Adipose tissue (tissue), 3 donors: ENCODE measurements around the gene HOXD11. TPM values are rescaled to one million over a fixed set of nuclear protein-coding genes. Genes with fewer than 3 reads are reported as not detected.

Source experiments
- H3K27ac ChIP-seq: one replicate; pipeline ENCODE4 v1.5.1; 2013; ENCODE audit warnings: low read depth, low read length
- WGBS, 3 donors: extraction: QIAGEN DNeasy Blood & Tissue Kit; methylation state at CpG; one replicate each; pipeline ENCODE4 v1.1.7; 2013; 5-methylcytosine and 5-hydroxymethylcytosine counted together
- polyA plus RNA-seq, 3 donors: library from polyadenylated mRNA; stranded (reverse); fragments of 200-250 nt; gene quantifications; one replicate each; pipeline ENCODE4 v1.2.3, GENCODE V29; 2013
- donor health status: healthy with polysubstance abuse.
- donor health status: Bipolar disorder and iron deficiency.
- donor health status: healthy.

The HOXD11 gene
- polyA plus RNA-seq, 3 donors: 0.05 to 0.59 TPM; not detected in 1

DNA sequence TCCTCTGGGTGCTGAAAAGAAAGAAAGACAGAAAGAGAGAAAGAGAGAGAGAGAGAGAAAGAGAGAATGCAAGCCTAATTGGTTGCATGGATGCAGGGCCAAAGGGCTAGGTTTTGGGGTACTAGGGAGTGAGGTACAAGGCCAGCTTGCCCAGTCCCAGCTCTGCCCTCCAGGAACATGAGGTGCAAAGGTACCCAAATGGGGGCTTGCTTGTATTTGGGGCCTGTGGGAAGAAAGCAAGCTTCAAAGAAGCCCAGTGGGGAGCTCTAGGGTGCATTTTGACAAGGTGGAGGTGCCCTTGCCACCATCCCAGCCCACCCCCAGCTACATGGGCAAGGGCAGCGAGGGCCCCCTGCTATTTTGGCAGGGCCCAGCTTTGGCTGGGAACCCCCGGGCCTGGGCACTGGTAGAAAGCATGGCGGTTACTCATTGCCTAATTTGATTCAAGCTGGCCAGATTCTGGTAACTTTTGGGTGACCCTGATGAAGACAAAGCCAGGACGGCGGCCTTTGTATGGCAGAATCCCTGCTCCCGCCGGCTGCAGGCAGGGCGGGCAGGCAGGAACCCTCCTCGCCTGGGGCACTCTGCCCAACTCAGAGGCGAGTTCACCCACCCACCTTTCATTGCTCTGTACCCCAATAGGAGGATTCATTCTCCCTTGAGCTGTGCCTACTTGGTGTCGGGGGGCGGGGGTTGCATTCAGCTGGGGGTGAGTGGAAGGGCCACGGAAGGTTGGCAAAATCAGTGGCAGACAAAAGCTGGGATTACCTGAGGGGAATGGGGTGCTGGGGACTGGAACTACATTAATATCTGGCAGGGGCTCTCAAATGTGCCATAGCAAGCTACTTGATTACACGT, 43.7 kb downstream of the HOXD11 start:
- 22 to 58% (median 48%) methylated on average over 14 of the region's 14 CpGs for WGBS, 3 donors

DNA sequence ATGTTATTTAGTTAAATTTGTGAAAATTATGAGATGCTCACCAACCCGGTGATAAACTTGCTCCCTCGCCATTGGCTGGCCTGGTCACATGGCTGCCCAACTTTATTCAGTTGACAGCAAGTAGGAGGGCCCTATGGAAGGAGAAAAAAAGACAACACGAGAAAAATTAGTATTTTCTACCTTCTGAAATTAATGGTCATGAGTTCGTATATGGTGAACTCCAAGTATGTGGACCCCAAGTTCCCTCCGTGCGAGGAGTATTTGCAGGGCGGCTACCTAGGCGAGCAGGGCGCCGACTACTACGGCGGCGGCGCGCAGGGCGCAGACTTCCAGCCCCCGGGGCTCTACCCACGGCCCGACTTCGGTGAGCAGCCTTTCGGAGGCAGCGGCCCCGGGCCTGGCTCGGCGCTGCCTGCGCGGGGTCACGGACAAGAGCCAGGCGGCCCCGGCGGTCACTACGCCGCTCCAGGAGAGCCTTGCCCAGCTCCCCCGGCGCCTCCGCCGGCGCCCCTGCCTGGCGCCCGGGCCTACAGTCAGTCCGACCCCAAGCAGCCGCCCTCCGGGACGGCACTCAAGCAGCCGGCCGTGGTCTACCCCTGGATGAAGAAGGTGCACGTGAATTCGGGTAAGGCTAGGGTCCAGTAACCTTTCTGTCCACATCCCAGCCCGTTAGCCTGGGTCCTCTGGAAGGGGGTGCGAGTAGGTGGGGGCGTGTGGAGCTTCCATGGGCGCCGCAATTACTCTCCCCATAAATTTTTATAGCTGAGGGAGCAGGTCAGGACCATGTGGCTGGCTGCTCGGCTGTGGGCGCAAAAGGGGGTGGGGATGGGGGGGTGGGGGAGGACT, 44.6 kb downstream of the HOXD11 start, which contains the start of gene HOXD4:
TSS of gene HOXD4 (plus strand) at position 109 of the 846 bp plus-strand sequence. CDS start at position 193, 84 bp downstream.
- WGBS, 3 donors: 11 to 47% (median 24%) methylated on average over 54 to 55 of the region's 55 CpGs
- H3K27ac ChIP-seq: no peak within 1 kb of the TSS

More for the DNA sequence above, 43.7 kb downstream of the HOXD11 start:
- no peak overlapping the region for H3K27ac ChIP-seq

DNA sequence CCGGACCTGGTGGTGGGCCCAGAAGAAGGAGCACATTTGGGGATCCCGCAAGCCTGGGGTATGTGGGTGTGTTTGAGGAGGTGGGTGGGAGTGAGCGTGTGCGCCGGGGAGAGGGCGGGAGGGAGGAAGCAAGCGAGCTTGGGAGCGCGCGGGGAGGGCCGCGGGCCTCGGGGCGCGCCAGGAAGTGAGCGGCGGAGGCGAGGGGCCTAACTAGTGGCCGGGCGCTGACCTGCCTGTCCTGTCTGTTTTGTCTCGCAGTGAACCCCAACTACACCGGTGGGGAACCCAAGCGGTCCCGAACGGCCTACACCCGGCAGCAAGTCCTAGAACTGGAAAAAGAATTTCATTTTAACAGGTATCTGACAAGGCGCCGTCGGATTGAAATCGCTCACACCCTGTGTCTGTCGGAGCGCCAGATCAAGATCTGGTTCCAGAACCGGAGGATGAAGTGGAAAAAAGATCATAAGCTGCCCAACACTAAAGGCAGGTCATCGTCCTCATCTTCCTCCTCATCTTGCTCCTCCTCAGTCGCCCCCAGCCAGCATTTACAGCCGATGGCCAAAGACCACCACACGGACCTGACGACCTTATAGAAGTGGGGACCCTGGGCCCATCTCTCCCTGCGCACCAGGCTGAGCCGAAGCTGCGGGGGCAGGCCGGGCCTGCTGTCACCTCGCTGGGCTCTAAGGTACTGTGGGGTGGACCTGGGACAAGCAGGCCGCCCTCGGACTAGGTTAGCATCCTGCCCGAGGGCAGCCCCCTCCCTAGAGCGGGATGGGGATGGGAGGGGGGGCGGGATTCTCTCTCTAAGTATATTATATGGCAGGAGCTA, 45.5 kb downstream of the HOXD11 start:
- no peak overlapping the region for H3K27ac ChIP-seq
- WGBS, 3 donors: 10 to 46% (median 29%) methylated on average over 46 to 48 of the region's 48 CpGs

DNA sequence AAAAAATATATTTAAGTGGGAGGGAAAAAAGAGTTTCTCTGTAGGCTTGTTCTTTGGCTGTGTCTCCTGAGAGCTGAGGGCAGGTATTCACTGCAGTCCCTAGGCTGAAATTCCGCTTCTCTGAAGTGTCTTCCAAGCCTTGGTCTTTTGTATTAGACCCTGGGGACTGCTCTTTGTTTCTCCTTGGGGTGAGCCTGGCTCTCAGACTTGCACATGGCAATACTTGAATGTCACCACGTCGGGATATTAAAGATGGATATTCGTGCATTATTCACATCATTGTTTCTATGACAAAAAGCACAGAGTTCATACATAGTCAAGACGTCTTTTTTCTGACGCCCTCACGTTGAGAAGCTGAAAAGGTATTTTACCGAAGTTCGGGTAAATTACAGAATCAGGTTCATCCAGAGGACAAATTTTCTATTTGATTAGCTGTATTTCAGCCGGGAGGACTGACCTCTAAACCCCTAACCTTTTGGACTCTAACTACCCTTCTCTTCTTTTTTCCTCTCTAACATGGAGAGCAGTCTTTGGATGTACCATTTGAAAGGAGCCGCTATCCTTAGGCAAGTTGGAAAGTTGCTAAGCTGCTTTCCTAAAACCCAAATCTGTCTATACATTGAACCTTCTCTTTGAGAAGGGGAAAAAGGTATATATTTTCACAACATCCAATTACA, 47.6 kb downstream of the HOXD11 start:
- H3K27ac ChIP-seq: no peak overlapping the region
- WGBS, 3 donors: 16 to 57% (median 43%) methylated on average over 11 of the region's 11 CpGs

DNA sequence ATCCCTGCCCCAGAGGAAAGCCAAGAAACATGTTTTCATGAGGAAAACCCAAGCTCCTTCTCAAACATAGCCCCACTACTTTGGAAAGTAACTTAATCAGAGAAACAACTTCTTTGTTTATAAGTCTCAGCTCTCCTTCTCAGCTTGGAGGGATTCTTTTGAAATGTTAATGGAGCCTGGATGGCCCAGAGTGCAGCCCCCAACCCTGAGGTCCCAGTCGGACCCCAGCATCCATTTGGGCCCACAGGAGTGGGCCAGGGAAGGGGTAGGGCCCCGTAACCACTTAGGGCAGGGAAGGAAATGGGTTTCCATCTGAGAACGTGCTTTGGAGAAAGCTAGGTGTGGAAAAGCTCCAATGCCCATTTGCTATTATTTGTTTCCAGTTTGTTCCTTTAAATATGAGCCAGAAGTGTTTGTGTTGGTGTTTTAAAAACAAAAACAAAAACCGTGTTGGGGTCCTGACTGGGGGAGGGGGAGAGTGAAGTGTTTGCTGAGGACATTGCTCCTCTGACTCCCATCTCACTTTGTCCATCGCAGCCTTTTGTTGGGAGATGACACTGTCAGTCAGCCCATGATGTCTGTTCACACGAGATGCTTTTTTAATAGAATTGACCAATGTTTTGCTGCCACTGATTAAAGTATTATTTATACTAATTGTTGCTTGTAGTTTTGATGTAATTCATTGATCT, 48.4 kb downstream of the HOXD11 start:
- 15 to 45% (median 31%) methylated on average over 6 of the region's 6 CpGs for WGBS, 3 donors
- no peak overlapping the region for H3K27ac ChIP-seq

DNA sequence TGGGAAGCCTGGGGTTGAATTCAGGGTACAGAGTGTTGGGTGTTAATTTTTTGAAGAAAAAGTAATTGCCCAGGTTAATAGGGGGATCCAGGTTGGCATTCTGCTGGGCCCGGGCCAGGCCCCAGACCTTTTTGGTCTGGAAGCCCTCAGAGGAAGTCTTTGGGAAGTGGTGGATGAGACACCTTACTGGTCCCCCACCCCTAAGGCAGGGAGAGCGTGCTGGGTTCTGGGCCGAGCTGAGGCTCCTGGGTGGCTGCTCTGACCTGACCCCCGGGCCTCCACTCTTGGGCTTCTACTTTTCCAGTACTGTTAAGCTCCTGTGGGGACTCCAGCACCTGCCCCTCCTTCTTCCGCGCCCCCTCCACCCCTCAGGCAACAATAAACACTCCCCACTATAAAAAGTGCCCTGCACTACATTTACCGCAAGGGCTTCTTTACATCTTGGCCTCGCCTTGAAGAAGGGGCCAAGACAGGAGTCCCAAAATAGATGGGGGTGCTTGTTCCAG, 49.3 kb downstream of the HOXD11 start:
- no peak overlapping the region for H3K27ac ChIP-seq
- WGBS, 3 donors: 27 to 54% (median 46%) methylated on average over 8 of the region's 8 CpGs

DNA sequence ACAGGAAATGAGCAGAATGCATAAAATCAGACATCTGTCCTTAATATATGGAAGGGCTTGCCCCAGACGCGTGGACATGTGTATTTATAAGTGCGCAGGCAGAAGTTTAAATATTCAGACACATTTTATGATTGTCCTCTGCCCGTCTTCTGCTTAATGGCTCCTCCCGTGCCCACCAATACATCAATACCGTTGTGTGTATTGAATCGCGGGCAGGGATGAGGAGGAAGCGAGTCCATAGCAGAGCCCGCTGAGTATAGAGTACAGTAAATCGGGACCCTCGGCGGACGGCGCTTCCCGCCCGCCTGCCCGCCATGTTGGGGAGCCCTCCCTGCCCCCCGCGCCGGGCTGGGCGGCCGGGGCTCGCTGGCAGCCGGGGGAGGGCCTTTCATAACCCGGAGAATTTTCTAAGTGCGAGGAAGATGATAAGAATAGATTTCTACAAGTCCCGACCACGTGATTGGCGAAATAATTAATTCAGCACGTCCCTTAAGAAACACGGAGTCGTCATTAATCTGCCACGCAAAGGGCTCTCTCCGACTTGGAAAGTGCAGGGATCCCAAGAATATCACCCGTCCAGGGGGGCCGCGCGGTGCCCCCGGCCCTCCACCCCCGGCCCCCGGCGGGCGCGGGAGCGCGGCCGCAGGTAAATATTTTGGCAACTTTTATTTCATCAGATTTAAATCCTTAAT, 49.9 kb downstream of the HOXD11 start, which contains the start of gene HOXD3:
TSS of gene HOXD3 (plus strand) at position 501 of the 692 bp plus-strand sequence. CDS start 11,808 bp downstream, outside the sequence.
- no peak within 1 kb of the TSS for H3K27ac ChIP-seq
- 7 to 28% (median 12%) methylated on average over 48 of the region's 48 CpGs for WGBS, 3 donors

DNA sequence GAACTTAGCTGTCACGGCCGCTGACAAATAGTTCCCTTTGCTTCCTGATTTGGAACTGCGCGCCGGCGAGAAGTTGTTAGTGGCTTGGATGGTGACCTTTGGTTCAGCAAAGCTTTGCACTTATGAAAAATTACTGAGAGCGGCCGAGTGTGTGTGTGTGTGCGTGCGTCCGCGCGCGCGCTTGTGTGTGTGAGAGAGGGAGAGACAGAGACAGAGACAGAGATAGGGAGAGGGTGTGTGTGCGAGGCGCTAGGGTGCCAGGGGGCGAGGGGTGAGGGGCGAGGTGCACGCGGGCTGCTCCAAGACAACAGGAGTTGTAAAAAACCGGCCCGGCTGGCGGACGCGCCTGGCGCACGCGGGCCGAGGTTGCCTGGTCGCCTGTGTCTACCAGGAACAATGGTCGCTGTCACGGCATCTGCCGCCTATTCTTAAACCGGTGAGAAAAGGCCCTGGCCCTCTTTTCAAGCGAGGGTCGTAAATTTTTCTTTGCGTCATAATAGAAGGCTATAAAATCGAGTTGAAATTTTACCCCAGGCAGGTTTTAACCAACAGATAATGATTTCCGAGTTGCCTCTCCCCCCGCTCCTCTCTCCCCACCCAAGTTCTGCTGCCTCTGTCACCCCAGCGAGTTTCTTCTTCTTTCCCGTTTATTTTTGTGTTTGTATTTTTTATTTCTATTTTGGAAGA, 50.6 kb downstream of the HOXD11 start:
- H3K27ac ChIP-seq: no peak overlapping the region
- 9 to 46% (median 22%) methylated on average over 43 of the region's 43 CpGs for WGBS, 3 donors

DNA sequence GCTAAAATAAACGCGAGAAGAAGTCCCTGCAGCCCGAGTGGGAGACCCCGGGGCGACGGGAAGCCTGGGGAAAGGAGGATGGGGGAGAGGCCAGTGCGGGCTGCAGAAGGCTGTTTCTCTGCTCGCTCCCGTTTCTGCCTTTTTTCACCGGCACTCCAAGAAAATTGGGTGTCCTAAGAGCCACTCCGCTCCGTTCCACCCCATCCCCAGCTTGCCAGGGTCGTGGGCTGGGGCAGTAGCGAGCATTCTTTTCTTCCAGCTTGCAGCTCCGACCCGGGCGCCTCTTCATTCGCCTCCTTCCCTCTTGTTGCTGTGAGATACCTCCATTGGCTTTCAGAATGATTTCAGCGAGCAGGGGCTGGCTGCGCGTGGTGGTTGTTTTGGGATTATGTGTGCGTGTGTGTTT, 51.1 kb downstream of the HOXD11 start:
- no peak overlapping the region for H3K27ac ChIP-seq
- 17 to 46% (median 20%) methylated on average over 22 of the region's 22 CpGs for WGBS, 3 donors

DNA sequence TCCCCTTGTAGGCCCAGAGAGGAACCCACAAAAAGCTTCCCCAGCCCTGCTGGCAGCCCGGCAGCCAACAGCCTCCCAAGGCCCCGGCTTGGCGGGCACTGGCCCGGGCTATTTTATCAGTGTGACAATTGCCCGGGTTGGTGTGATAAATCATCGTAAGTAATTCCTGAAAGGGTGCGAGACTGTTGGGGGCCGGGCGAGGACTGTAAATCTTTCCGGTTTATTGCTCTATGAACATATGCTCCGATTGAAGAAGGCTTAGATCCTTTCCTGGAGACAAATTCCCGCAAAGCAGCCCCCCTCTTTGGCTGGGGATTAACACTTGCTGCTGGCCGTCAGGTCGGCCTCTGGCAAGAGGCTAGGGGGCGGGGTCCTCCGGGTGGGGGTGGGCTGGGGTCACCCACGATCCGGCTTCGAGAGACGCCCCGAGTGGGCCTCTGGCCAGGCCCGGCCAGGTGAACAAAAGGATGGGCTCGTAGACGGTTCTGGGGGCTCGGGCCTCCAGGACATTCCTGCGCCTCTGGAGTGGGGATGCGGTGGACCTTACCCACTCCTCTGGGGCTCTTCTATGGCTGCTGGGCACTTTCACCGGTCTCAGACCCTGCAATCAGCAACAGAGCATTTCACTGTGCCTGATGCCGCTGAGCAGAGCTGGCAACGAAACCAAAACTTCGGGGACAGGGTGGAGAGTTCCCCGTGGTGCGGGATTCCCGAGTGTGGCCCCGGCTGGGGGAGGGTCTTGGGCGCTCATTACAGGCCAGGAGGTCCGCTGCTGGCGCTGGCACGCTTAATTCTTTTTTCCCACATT, 52.0 kb downstream of the HOXD11 start:
- WGBS, 3 donors: 14 to 41% (median 20%) methylated on average over 39 of the region's 39 CpGs
- no peak overlapping the region for H3K27ac ChIP-seq

Other genes with a start within 250 kb of the HOXD11 start
- 10 to 100 TPM in 1 of 3 donors, 1 to 10 TPM in 2; 2.2 to 14.1 (median 7.5) TPM for gene LNPK, start 105.0 kb upstream of the HOXD11 start, polyA plus RNA-seq
- gene EVX2, start 23.3 kb upstream of the HOXD11 start, polyA plus RNA-seq: not detected
- under 1 TPM in 1 of 3 donors, not detected in 2; 0.51 TPM for gene HOXD13, start 14.6 kb upstream of the HOXD11 start, polyA plus RNA-seq
- not detected for gene HOXD12, start 7.5 kb upstream of the HOXD11 start, polyA plus RNA-seq
- gene HOXD10, start 9.5 kb downstream of the HOXD11 start, polyA plus RNA-seq: under 1 TPM; 0.02 to 0.76 (median 0.45) TPM
- 1 to 10 TPM in 2 of 3 donors, under 1 TPM in 1; 0.36 to 5.3 (median 3.0) TPM for gene HOXD9, start 15.4 kb downstream of the HOXD11 start, polyA plus RNA-seq
- 1 to 10 TPM in 2 of 3 donors, under 1 TPM in 1; 0.84 to 8.8 (median 6.3) TPM for gene HOXD8, start 22.4 kb downstream of the HOXD11 start, polyA plus RNA-seq
- gene HOXD4, start 44.3 kb downstream of the HOXD11 start, polyA plus RNA-seq: 1 to 10 TPM in 2 of 3 donors, under 1 TPM in 1; 0.79 to 3.8 (median 2.5) TPM
- 1 to 10 TPM in 2 of 3 donors, under 1 TPM in 1; 0.22 to 3.3 (median 2.0) TPM for gene HOXD3, start 50.0 kb downstream of the HOXD11 start, polyA plus RNA-seq
- gene HOXD1, start 81.4 kb downstream of the HOXD11 start, polyA plus RNA-seq: under 1 TPM; 0.14 to 0.83 (median 0.45) TPM
- gene MTX2, start 162.2 kb downstream of the HOXD11 start, polyA plus RNA-seq: 10 to 100 TPM; 25.4 to 27.0 (median 26.1) TPM